K562 (cell line): ENCODE measurements around the gene SPNS1. TPM values are rescaled to one million over a fixed set of nuclear protein-coding genes. Genes with fewer than 3 reads are reported as not detected.

ENCODE experiments used
- BMI1 ChIP-seq: fragments of 150-350 bp; IDR thresholded peaks from 2 replicates; pipeline ENCODE4 v1.6.1; 2014; ENCODE audit warnings: low read length
- CBFA2T3 ChIP-seq: fragments of 450-650 bp; IDR thresholded peaks from 2 replicates; pipeline ENCODE4 v1.6.1; 2017
- CBX5 ChIP-seq: IDR thresholded peaks from 2 replicates; pipeline ENCODE4 v1.6.1; 2014; ENCODE audit warnings: low read depth, borderline replicate concordance
- CBX8 ChIP-seq: fragments of 200-600 bp; sonication (generic); IDR thresholded peaks from 2 replicates; pipeline ENCODE4 v1.6.1; 2012; ENCODE audit warnings: borderline replicate concordance, mixed run types, low read depth, mild to moderate bottlenecking, moderate library complexity, mixed read lengths, low read length, control low read depth, inconsistent platforms; ENCODE audit not compliant: poor library complexity, severe bottlenecking; ENCODE audit errors: extremely low read depth
- DNMT1 ChIP-seq: fragments of 450-650 bp; IDR thresholded peaks from 2 replicates; pipeline ENCODE4 v1.6.1; 2016; ENCODE audit warnings: antibody characterized with exemption, mild to moderate bottlenecking
- GTF2E2 ChIP-seq: fragments of 200-800 bp; sonication (Bioruptor generic); IDR thresholded peaks from 2 replicates; pipeline ENCODE4 v1.6.1; 2016; ENCODE audit warnings: missing genetic modification characterization, missing compliant biosample characterization
- MCM2 ChIP-seq: fragments of 450-650 bp; IDR thresholded peaks from 2 replicates; pipeline ENCODE4 v1.6.1; 2017; ENCODE audit warnings: low read depth, mild to moderate bottlenecking
- MYC ChIP-seq, 2 experiments: fragments of 250-450 bp in 1 of 2; sonication (Bioruptor Pico) in 1 of 2; IDR thresholded peaks; 2 replicates each; pipeline versions ENCODE4 v1.5.1 to v1.6.1; 2012 to 2021; ENCODE audit warnings: low read depth in 2 of 2, borderline replicate concordance in 1 of 2, improper control_type of control experiment in 1 of 2, low read length in 1 of 2, mild to moderate bottlenecking in 1 of 2, moderate library complexity in 1 of 2
- PBX2 ChIP-seq, 2 experiments: IDR thresholded peaks in 1 of 2; conservative IDR thresholded peaks in 1 of 2; 2 replicates each; pipeline ENCODE4 v1.6.1; 2016; ENCODE audit warnings: low read depth in 2 of 2, mild to moderate bottlenecking in 1 of 2, missing compliant biosample characterization in 1 of 2, missing genetic modification characterization in 1 of 2, moderate library complexity in 1 of 2
- PRMT5 ChIP-seq: sonication (generic); formaldehyde crosslinking; IDR thresholded peaks from 2 replicates; pipeline ENCODE4 v1.5.0; 2020; ENCODE audit warnings: missing genetic modification reagents
- RB1 ChIP-seq: fragments of 450-650 bp; IDR thresholded peaks from 2 replicates; pipeline ENCODE4 v1.6.1; 2017; ENCODE audit warnings: low read depth, mild to moderate bottlenecking
- RBBP5 ChIP-seq: fragments of 200-600 bp; sonication (generic); IDR thresholded peaks from 2 replicates; pipeline ENCODE4 v1.6.1; 2012; ENCODE audit warnings: borderline replicate concordance, mild to moderate bottlenecking, low read length, control low read depth, inconsistent platforms; ENCODE audit not compliant: insufficient read depth, poor library complexity, severe bottlenecking
- TCF3 ChIP-seq: sonication (generic); formaldehyde crosslinking; IDR thresholded peaks from 2 replicates; pipeline ENCODE4 v1.4.0; 2020; ENCODE audit warnings: mild to moderate bottlenecking, missing genetic modification reagents
- THRB ChIP-seq: fragments of 450-650 bp; formaldehyde crosslinking; conservative IDR thresholded peaks from 2 replicates; pipeline ENCODE4 v1.4.0; 2022; ENCODE audit warnings: mild to moderate bottlenecking, missing genetic modification characterization
- XRCC5 ChIP-seq: fragments of 200-400 bp; formaldehyde crosslinking; IDR thresholded peaks from 2 replicates; pipeline ENCODE4 v1.6.1; 2017; ENCODE audit warnings: low read depth, mild to moderate bottlenecking, low read length
- ZBTB17 ChIP-seq: fragments of 450-650 bp; formaldehyde crosslinking; IDR thresholded peaks from 2 replicates; pipeline ENCODE4 v1.4.0; 2020; ENCODE audit warnings: mild to moderate bottlenecking
- ZBTB5 ChIP-seq: fragments of 450-650 bp; IDR thresholded peaks from 2 replicates; pipeline ENCODE4 v1.6.1; 2017; ENCODE audit warnings: antibody characterized with exemption
- ZNF282 ChIP-seq: sonication (generic); formaldehyde crosslinking; IDR thresholded peaks from 2 replicates; pipeline ENCODE4 v1.8.1; 2023; ENCODE audit warnings: missing genetic modification reagents
- ZNF584 ChIP-seq: fragments of 200-800 bp; sonication (Bioruptor generic); IDR thresholded peaks from 2 replicates; pipeline ENCODE4 v1.6.1; 2016; ENCODE audit warnings: low read depth, mild to moderate bottlenecking, missing genetic modification characterization, missing compliant biosample characterization
- ZNF586 ChIP-seq: fragments of 450-650 bp; formaldehyde crosslinking; conservative IDR thresholded peaks from 2 replicates; pipeline ENCODE4 v1.4.0; 2020; ENCODE audit warnings: mild to moderate bottlenecking, moderate library complexity
- ZZZ3 ChIP-seq: fragments of 450-650 bp; IDR thresholded peaks from 2 replicates; pipeline ENCODE4 v1.6.1; 2016; ENCODE audit warnings: antibody characterized with exemption, mild to moderate bottlenecking, moderate library complexity
- polyA plus RNA-seq, 8 experiments: library from polyadenylated mRNA; depleted of rRNA in 4 of 8; stranded (reverse) in 5 of 8; unstranded in 3 of 8; fragments of >200 nt; fragmentation: Nextera tagmentation in 2 of 8; fragmentation: Illumina TruSeq in 1 of 8; extraction: Ambion mirVana in 2 of 8; extraction: Trizol in 1 of 8; gene quantifications; 2 replicates each; pipeline versions ENCODE4 v1.2.1 to v1.2.3, GENCODE V29; 2011 to 2014; ENCODE audit warnings: inconsistent platforms in 1 of 8, missing spikeins in 1 of 8
- total RNA-seq, 7 experiments: library from RNA; depleted of rRNA in 6 of 7; stranded (reverse); fragments of >200 nt in 6 of 7; fragmentation: Illumina TruSeq in 2 of 7; extraction: Trizol in 2 of 7; gene quantifications; 2 replicates each; pipeline versions ENCODE4 v1.2.1 to v1.2.3, GENCODE V29; 2011 to 2021; ENCODE audit warnings: low replicate concordance in 1 of 7

The SPNS1 gene
- total and polyA plus RNA-seq, 9 of the 15 experiments (the other 6 are each of a cell fraction or from before 2014, with no cell fraction given): 0.58 to 64.9 (median 13.7) TPM

- peak; percentile 67 for TF ChIP-seq RBBP5
- peak; percentile 71; the same call in 1 of the 2 replicates for TF ChIP-seq ZBTB17 (CRISPR knock-in tag)
- no peak for TF ChIP-seq CBX8
- 0 out of 2 replicates have a peak, but pooled peaks have one; percentile 37 for TF ChIP-seq XRCC5
- no peak for TF ChIP-seq DNMT1
- TF ChIP-seq MCM2: no peak
- no peak for TF ChIP-seq PRMT5 (CRISPR knock-in tag)
- no peak for TF ChIP-seq BMI1
- TF ChIP-seq ZNF584 (CRISPR knock-in tag): 0 out of 2 replicates have a peak, but pooled peaks have one; percentile 22
- no peak for TF ChIP-seq CBX5
- peak; percentile 63; the same call in 1 of the 2 replicates for TF ChIP-seq RB1
- TF ChIP-seq ZNF586 (CRISPR knock-in tag): no peak
- TF ChIP-seq THRB (CRISPR knock-in tag): peak; percentile 18; the same call in 1 of the 2 replicates
- peak; percentile 84 for TF ChIP-seq GTF2E2
- no peak for TF ChIP-seq ZNF282 (CRISPR knock-in tag)
- peak; percentile 94 for TF ChIP-seq TCF3 (CRISPR knock-in tag)
- peak; percentile 37; the same call in 1 of the 2 replicates for TF ChIP-seq MYC (IDR thresholded peaks at IDR 0.05; ENCODE audit: low read depth, low read length)
- TF ChIP-seq MYC (CRISPR knock-in tag; IDR thresholded peaks at IDR 0.05; ENCODE audit: borderline replicate concordance, low read depth): peak; percentile 86
- TF ChIP-seq ZZZ3: no peak
- no peak for TF ChIP-seq ZBTB5
- TF ChIP-seq CBFA2T3: peak; percentile 96
- peak; percentile 74 for TF ChIP-seq PBX2 (CRISPR knock-in tag; IDR thresholded peaks at IDR 0.05; ENCODE audit: low read depth)
- peak; percentile 99 for TF ChIP-seq PBX2 (tag; conservative IDR thresholded peaks at IDR 0.05; ENCODE audit: low read depth)
These were observed 49.0 kb upstream of the SPNS1 start (continued) for GRCh38 chr16:28925386-28926228.
